ENCODE results near the gene AIM2.

Gene AIM2

GRCh38 chr1:159084867-159085266 is 8.3 kb upstream of the AIM2 start:
- no peaks in the 10 kb centered on the region for H3K36me3 Mint-ChIP-seq (ENCODE audit: low read depth)
- H3K9me3 Mint-ChIP-seq = no peaks in the 10 kb centered on the region
- no peak for TF ChIP-seq CTCF (IDR thresholded peaks at IDR 0.05; ENCODE audit: unreplicated experiment in 3 of 3)
- no peak overlapping the region for H3K4me3 Mint-ChIP-seq
- H3K27me3 Mint-ChIP-seq (ENCODE audit: low read depth) = no peaks in the 10 kb centered on the region
- no peak overlapping the region for H3K27ac Mint-ChIP-seq
- no peaks in the 10 kb centered on the region for H3K4me1 Mint-ChIP-seq

GRCh38 chr1:159084152-159084551 is 7.6 kb upstream of the AIM2 start:
- H3K4me1 Mint-ChIP-seq = no peaks in the 10 kb centered on the region
- no peak overlapping the region for H3K27ac Mint-ChIP-seq
- H3K9me3 Mint-ChIP-seq = no peaks in the 10 kb centered on the region
- H3K36me3 Mint-ChIP-seq (ENCODE audit: low read depth) = no peaks in the 10 kb centered on the region
- H3K27me3 Mint-ChIP-seq (ENCODE audit: low read depth) = no peaks in the 10 kb centered on the region
- H3K4me3 Mint-ChIP-seq = no peak overlapping the region
- no peak for TF ChIP-seq CTCF (IDR thresholded peaks at IDR 0.05; ENCODE audit: unreplicated experiment in 3 of 3)

GRCh38 chr1:159083013-159083412 is 6.4 kb upstream of the AIM2 start:
- Mint-ChIP-seq H3K36me3 (ENCODE audit: low read depth) (no peaks in the 10 kb centered on the region), H3K4me3 (no peak overlapping the region), H3K27me3 (ENCODE audit: low read depth) (no peaks in the 10 kb centered on the region), H3K9me3 (no peaks in the 10 kb centered on the region), H3K4me1 (no peaks in the 10 kb centered on the region), H3K27ac (no peak overlapping the region)
- no peak for TF ChIP-seq CTCF (IDR thresholded peaks at IDR 0.05; ENCODE audit: unreplicated experiment in 3 of 3)

GRCh38 chr1:159081626-159082025 is 5.1 kb upstream of the AIM2 start:
- no peaks in the 10 kb centered on the region for H3K9me3 Mint-ChIP-seq
- H3K36me3 Mint-ChIP-seq (ENCODE audit: low read depth) = no peaks in the 10 kb centered on the region
- H3K27me3 Mint-ChIP-seq (ENCODE audit: low read depth) = no peaks in the 10 kb centered on the region
- no peak overlapping the region for H3K27ac Mint-ChIP-seq
- no peak overlapping the region for H3K4me3 Mint-ChIP-seq
- H3K4me1 Mint-ChIP-seq = no peaks in the 10 kb centered on the region
- TF ChIP-seq CTCF (IDR thresholded peaks at IDR 0.05; ENCODE audit: unreplicated experiment in 3 of 3) = no peak

GRCh38 chr1:159079525-159079924 is 3.0 kb upstream of the AIM2 start:
- H3K9me3 Mint-ChIP-seq = no peaks in the 10 kb centered on the region
- TF ChIP-seq CTCF (IDR thresholded peaks at IDR 0.05; ENCODE audit: unreplicated experiment in 3 of 3) = no peak
- no peaks in the 10 kb centered on the region for H3K4me1 Mint-ChIP-seq
- H3K27ac Mint-ChIP-seq = no peak overlapping the region
- H3K27me3 Mint-ChIP-seq (ENCODE audit: low read depth) = no peaks in the 10 kb centered on the region
- H3K36me3 Mint-ChIP-seq (ENCODE audit: low read depth) = no peaks in the 10 kb centered on the region
- H3K4me3 Mint-ChIP-seq = no peak overlapping the region

- no peaks in the 10 kb centered on the region for H3K27me3 Mint-ChIP-seq (ENCODE audit: low read depth)
- no peak overlapping the region for H3K27ac Mint-ChIP-seq
- no peaks in the 10 kb centered on the region for H3K9me3 Mint-ChIP-seq
- H3K36me3 Mint-ChIP-seq (ENCODE audit: low read depth) = no peaks in the 10 kb centered on the region
- H3K4me1 Mint-ChIP-seq = no peaks in the 10 kb centered on the region
- no peak overlapping the region for H3K4me3 Mint-ChIP-seq
- no peak for TF ChIP-seq CTCF (IDR thresholded peaks at IDR 0.05; ENCODE audit: unreplicated experiment in 3 of 3)
Measured at GRCh38 chr1:159077120-159077961, 775 bp upstream of the AIM2 start.
